Right lobe of liver (tissue), 4 donors: ENCODE data around the gene DCC.

Experiments
- POLR2A ChIP-seq: fragments of 450-650 bp; IDR thresholded peaks from one replicate; pipeline ENCODE4 v1.6.1; 2017; ENCODE audit warnings: antibody characterized with exemption, mild to moderate bottlenecking
- TF ChIP-seq, protein P1 (sequence below), 4 donors: fragments of 200-600 bp in 3 of 4; fragments of 450-650 bp in 1 of 4; IDR thresholded peaks; one replicate each; pipeline versions ENCODE4 v1.5.1 to v1.8.0; 2016 to 2022; ENCODE audit warnings: antibody characterized with exemption in 4 of 4, mild to moderate bottlenecking in 2 of 4
- donor health status: DM: no; HTN: no; CAD: no.
- donor health status: DM: no; HTN: no; CAD: no.
- donor health status: DM: no; HTN: yes; CAD: no.

DNA sequence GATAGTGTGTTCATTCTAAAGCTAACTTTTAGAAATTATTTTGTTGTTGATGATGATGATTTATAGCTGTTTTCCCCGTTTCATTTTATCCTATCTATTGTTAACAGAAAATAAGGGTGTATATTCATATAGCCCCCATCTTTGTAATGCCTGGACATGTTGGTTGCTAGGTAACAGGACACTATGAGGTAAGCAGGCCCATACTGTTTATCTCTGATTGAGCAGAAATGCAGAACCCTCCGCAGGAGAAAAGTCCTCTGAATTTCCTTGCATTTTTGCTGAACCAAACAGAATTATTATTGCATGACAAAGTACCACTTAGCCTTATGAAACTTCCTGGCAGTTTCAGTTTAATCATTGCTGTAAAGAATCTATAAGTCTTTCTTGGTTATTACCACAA lies 339.4 kb downstream of the DCC start:
- no peak for TF ChIP-seq POLR2A
- TF ChIP-seq, protein P1, sequence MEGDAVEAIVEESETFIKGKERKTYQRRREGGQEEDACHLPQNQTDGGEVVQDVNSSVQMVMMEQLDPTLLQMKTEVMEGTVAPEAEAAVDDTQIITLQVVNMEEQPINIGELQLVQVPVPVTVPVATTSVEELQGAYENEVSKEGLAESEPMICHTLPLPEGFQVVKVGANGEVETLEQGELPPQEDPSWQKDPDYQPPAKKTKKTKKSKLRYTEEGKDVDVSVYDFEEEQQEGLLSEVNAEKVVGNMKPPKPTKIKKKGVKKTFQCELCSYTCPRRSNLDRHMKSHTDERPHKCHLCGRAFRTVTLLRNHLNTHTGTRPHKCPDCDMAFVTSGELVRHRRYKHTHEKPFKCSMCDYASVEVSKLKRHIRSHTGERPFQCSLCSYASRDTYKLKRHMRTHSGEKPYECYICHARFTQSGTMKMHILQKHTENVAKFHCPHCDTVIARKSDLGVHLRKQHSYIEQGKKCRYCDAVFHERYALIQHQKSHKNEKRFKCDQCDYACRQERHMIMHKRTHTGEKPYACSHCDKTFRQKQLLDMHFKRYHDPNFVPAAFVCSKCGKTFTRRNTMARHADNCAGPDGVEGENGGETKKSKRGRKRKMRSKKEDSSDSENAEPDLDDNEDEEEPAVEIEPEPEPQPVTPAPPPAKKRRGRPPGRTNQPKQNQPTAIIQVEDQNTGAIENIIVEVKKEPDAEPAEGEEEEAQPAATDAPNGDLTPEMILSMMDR (IDR thresholded peaks at IDR 0.05), result no peak
